Measurements from ENCODE around the gene YWHAB. TPM values are rescaled to one million over a fixed set of nuclear protein-coding genes. Genes with fewer than 3 reads are reported as not detected.

Gene YWHAB
- total RNA-seq, 1 experiment from 2014 or later = 216 TPM

- TF ChIP-seq NFATC4 (CRISPR knock-in tag; IDR thresholded peaks at IDR 0.05) = peak; percentile 84; the same call in 1 of the 2 replicates
- TF ChIP-seq, protein P1, sequence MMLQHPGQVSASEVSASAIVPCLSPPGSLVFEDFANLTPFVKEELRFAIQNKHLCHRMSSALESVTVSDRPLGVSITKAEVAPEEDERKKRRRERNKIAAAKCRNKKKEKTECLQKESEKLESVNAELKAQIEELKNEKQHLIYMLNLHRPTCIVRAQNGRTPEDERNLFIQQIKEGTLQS (CRISPR knock-in tag; conservative IDR thresholded peaks at IDR 0.05) = no peak
- TF ChIP-seq, protein P2, sequence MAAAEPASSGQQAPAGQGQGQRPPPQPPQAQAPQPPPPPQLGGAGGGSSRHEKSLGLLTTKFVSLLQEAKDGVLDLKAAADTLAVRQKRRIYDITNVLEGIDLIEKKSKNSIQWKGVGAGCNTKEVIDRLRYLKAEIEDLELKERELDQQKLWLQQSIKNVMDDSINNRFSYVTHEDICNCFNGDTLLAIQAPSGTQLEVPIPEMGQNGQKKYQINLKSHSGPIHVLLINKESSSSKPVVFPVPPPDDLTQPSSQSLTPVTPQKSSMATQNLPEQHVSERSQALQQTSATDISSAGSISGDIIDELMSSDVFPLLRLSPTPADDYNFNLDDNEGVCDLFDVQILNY (CRISPR knock-in tag; IDR thresholded peaks at IDR 0.05) = no peak
- no peak for TF ChIP-seq GTF2I (CRISPR knock-in tag; conservative IDR thresholded peaks at IDR 0.05)
- 0 out of 2 replicates have a peak, but pooled peaks have one; percentile 22 for TF ChIP-seq E2F1 (CRISPR knock-in tag; IDR thresholded peaks at IDR 0.05)
- no peak for TF ChIP-seq NR3C1 (CRISPR knock-in tag; conservative IDR thresholded peaks at IDR 0.05; ENCODE audit: low read depth)
- peak; percentile 68 for TF ChIP-seq PRRX2 (CRISPR knock-in tag; IDR thresholded peaks at IDR 0.05)
- no peak for TF ChIP-seq MXD4 (CRISPR knock-in tag; IDR thresholded peaks at IDR 0.05; ENCODE audit: borderline replicate concordance)
- TF ChIP-seq, protein P3, sequence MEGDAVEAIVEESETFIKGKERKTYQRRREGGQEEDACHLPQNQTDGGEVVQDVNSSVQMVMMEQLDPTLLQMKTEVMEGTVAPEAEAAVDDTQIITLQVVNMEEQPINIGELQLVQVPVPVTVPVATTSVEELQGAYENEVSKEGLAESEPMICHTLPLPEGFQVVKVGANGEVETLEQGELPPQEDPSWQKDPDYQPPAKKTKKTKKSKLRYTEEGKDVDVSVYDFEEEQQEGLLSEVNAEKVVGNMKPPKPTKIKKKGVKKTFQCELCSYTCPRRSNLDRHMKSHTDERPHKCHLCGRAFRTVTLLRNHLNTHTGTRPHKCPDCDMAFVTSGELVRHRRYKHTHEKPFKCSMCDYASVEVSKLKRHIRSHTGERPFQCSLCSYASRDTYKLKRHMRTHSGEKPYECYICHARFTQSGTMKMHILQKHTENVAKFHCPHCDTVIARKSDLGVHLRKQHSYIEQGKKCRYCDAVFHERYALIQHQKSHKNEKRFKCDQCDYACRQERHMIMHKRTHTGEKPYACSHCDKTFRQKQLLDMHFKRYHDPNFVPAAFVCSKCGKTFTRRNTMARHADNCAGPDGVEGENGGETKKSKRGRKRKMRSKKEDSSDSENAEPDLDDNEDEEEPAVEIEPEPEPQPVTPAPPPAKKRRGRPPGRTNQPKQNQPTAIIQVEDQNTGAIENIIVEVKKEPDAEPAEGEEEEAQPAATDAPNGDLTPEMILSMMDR (IDR thresholded peaks at IDR 0.05) = no peak
- TF ChIP-seq IRF2 (CRISPR knock-in tag; IDR thresholded peaks at IDR 0.05; ENCODE audit: borderline replicate concordance, low read depth) = no peak
- no peak for TF ChIP-seq SOX15 (CRISPR knock-in tag; IDR thresholded peaks at IDR 0.05)
- no peak for TF ChIP-seq PRDM15 (CRISPR knock-in tag; IDR thresholded peaks at IDR 0.05)
- TF ChIP-seq TP53 (CRISPR knock-in tag; IDR thresholded peaks at IDR 0.05) = peak; percentile 51; the same call in 1 of the 2 replicates
- TF ChIP-seq CREM (CRISPR knock-in tag; IDR thresholded peaks at IDR 0.05) = no peak
- TF ChIP-seq, protein P4, sequence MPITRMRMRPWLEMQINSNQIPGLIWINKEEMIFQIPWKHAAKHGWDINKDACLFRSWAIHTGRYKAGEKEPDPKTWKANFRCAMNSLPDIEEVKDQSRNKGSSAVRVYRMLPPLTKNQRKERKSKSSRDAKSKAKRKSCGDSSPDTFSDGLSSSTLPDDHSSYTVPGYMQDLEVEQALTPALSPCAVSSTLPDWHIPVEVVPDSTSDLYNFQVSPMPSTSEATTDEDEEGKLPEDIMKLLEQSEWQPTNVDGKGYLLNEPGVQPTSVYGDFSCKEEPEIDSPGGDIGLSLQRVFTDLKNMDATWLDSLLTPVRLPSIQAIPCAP (CRISPR knock-in tag; IDR thresholded peaks at IDR 0.05) = no peak
- TF ChIP-seq FOXP1 (CRISPR knock-in tag; IDR thresholded peaks at IDR 0.05; ENCODE audit: borderline replicate concordance) = peak; percentile 67; the same call in 1 of the 2 replicates
- TF ChIP-seq, protein P5, sequence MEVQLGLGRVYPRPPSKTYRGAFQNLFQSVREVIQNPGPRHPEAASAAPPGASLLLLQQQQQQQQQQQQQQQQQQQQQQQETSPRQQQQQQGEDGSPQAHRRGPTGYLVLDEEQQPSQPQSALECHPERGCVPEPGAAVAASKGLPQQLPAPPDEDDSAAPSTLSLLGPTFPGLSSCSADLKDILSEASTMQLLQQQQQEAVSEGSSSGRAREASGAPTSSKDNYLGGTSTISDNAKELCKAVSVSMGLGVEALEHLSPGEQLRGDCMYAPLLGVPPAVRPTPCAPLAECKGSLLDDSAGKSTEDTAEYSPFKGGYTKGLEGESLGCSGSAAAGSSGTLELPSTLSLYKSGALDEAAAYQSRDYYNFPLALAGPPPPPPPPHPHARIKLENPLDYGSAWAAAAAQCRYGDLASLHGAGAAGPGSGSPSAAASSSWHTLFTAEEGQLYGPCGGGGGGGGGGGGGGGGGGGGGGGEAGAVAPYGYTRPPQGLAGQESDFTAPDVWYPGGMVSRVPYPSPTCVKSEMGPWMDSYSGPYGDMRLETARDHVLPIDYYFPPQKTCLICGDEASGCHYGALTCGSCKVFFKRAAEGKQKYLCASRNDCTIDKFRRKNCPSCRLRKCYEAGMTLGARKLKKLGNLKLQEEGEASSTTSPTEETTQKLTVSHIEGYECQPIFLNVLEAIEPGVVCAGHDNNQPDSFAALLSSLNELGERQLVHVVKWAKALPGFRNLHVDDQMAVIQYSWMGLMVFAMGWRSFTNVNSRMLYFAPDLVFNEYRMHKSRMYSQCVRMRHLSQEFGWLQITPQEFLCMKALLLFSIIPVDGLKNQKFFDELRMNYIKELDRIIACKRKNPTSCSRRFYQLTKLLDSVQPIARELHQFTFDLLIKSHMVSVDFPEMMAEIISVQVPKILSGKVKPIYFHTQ (CRISPR knock-in tag; IDR thresholded peaks at IDR 0.05) = no peak
- no peak for TF ChIP-seq ZNF416 (CRISPR knock-in tag; IDR thresholded peaks at IDR 0.05)
- TF ChIP-seq ZNF263 (CRISPR knock-in tag; IDR thresholded peaks at IDR 0.05; ENCODE audit: low read depth) = no peak
- no peak for TF ChIP-seq ZNF512 (CRISPR knock-in tag; IDR thresholded peaks at IDR 0.05; ENCODE audit: borderline replicate concordance)
- TF ChIP-seq, protein P6, sequence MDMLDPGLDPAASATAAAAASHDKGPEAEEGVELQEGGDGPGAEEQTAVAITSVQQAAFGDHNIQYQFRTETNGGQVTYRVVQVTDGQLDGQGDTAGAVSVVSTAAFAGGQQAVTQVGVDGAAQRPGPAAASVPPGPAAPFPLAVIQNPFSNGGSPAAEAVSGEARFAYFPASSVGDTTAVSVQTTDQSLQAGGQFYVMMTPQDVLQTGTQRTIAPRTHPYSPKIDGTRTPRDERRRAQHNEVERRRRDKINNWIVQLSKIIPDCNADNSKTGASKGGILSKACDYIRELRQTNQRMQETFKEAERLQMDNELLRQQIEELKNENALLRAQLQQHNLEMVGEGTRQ (CRISPR knock-in tag; IDR thresholded peaks at IDR 0.05) = no peak
- no peak for TF ChIP-seq ELF4 (CRISPR knock-in tag; IDR thresholded peaks at IDR 0.05; ENCODE audit: low read depth)
These were observed 24.6 kb downstream of the YWHAB start, which contains the start of gene PABPC1L (continued) for GRCh38 chr20:44909872-44910689.

Measured in WTC11 (cell line).